HG03097 (cell line): ENCODE results near the gene TMEM8B.
"Not testable (repeated sequence)": the region's sequence is repeated elsewhere in the genome, so short reads cannot be mapped to it uniquely, and the experiment has no call there.

ENCODE experiments used
- ATAC-seq: cut with Tn5 transposase; IDR thresholded peaks from one replicate; pipeline ENCODE4 v1.9.1; 2021; ENCODE audit not compliant: unreplicated experiment, low FRiP score

Gene TMEM8B

DNA sequence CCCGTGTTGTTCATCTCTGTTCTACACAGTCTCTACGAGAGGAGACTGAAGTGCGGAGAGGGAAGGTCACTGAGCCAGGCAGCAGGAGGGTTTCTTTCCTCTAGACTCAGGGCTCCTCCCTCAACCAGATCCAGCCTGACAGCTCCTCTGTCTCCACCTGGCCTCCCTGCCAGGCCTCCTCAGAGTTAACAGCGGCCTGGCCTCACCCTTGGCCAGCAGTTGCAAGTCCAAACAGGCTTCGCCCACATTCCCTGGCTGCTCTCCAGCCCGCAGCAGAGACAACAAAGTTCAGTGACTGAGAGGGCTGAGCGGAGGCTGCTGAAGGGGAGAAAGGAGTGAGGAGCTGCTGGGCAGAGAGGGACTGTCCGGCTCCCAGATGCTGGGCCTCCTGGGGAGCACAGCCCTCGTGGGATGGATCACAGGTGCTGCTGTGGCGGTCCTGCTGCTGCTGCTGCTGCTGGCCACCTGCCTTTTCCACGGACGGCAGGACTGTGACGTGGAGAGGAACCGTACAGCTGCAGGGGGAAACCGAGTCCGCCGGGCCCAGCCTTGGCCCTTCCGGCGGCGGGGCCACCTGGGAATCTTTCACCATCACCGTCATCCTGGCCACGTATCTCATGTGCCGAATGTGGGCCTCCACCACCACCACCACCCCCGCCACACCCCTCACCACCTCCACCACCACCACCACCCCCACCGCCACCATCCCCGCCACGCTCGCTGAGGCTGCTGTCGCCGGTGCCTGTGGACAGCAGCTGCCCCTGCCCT lies 77.1 kb downstream of the TMEM8B start, which contains the start of gene HRCT1:
TSS of gene HRCT1 (plus strand) at position 291 of the 768 bp plus-strand sequence. CDS start at position 377, 86 bp downstream.
- ATAC-seq, result no peak

DNA sequence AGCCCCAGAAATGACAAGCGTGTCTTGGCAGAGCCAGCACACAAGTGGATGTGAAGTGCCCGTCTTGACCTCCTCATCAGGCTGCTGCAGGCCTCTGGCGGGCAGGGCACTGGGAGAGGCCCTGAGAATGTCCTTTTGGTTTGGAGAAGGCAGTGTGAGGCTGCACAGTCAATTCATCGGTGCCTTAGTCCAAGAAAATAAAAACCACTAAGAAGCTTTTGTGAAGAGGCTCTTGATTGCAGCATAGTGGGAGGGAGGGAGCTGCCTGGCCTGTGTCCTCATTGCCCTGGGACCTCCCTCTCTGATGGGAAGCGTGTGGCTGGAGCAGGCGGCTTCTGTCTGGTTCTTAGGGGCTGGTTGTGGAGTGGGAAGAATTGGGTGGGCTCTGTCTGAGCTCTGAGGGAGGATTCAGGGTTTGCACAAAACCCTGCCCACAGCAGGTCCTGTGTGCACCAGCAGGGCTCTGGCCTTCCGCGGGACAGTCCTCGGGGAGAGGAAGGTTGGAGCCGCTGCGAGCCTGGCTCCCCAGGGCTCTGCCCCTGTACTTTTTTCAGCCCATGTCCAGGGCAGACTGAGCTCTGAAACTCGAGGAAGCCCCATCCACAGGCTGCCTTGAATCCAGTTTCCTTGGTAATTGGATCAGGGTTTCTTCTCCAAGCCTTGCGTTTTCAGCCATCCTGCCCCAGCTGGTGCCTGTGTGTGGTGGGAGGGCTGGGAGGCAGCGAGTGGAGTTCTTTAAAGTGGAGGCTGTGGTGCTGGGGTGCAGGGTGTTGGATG lies 78.1 kb downstream of the TMEM8B start:
- ATAC-seq, result no peak

- no peak for ATAC-seq
Observed at GRCh38 chr9:35907711-35908503, 78.9 kb downstream of the TMEM8B start.

GRCh38 chr9:35908504-35909125 lies 79.6 kb downstream of the TMEM8B start:
- ATAC-seq, result no peak

DNA sequence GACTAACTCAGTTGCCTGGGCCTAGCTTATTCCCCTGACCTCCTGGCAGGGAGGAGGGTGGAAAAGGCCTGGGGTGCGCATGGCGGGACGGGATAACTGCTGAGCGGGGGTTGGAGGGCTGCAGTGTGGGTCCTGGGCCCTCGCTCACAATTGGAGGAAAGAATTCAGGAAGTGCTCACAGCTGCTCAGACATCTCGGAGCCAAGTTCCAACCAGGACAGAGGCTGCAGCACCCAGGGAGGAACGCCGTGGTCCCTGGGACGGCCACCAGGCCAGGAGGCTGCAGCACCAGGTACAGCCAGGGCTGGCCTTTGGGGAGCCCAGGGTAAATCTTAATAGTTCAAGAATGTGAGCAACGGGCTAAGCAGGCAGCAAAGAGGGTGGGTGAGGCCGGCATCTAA lies 80.2 kb downstream of the TMEM8B start, which contains the start of gene SPAAR:
TSS of gene SPAAR (plus strand) at position 217 of the 400 bp plus-strand sequence. CDS start 974 bp downstream, outside the sequence.
- no peak for ATAC-seq

GRCh38 chr9:35909687-35910612 lies 80.9 kb downstream of the TMEM8B start:
- ATAC-seq, result no peak

- no peak for ATAC-seq
Observed at GRCh38 chr9:35910613-35911359, 81.8 kb downstream of the TMEM8B start.

DNA sequence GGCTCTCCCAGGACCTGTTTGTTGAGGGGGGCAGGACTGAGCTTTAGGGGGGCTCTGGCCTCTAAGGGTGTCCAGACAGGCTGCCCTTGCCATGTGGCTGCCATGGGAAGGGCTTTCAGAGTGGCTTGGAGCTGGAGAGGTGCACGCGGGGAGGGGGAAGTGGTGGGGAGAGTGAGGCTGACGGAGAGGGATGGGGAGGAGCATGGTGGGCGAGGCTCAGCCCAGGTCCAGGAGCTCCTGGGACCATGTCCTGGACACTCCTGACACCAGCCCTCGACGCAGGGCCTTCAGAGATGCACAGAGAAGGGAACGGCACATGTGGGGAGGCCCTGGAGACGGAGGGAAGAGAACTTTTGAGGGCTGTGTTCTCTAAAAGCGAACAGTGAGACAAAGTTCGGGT lies 82.7 kb downstream of the TMEM8B start:
- ATAC-seq, result no peak

DNA sequence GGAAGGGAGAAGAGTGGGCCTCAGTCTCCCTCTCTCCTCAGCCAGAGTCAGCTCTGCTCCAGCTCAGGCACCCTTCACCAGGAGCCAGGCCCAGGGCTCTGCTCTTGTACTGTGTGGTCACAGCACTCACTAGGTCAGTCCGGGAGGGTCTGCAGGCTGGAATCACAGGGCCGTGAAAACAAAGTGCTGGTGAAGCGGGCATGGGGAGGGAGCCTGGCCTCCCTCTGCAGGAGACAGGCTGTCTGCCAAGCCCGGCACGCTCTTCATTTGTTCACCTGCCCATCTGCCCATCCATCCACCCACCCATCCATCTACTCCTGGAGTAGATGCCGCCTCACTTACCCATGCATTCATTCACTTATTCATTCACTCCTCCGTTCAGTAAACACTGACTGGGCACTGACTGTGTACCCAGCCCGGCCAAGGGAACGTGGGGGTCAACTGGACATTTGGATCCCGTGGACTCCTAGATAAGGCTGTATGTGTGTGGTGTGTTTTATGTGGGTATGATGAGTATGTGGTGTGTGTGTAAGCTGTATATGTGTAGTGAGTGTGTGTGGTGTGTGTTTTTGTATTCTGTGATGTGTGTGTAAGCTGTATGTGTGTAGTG lies 83.9 kb downstream of the TMEM8B start:
- no peak for ATAC-seq

- ATAC-seq, result not testable (repeated sequence)
Observed at GRCh38 chr9:35913429-35913828, 84.4 kb downstream of the TMEM8B start.

- ATAC-seq, result no peak
Observed at GRCh38 chr9:35914301-35914807, 85.3 kb downstream of the TMEM8B start.
